Spleen (tissue), 11 donors: Measurements from ENCODE around the gene DTX4. TPM values are rescaled to one million over a fixed set of nuclear protein-coding genes. Genes with fewer than 3 reads are reported as not detected.

Experiments
- DNase-seq: peaks from one replicate; pipeline ENCODE4 v3.0.0-alpha.2; 2020
- H3K27ac ChIP-seq, 8 donors: fragments of 200-600 bp; sonication (generic) in 7 of 8; 1 replicate in 4 of 8; 2 replicates in 4 of 8; pipeline versions ENCODE4 v1.5.0 to v1.8.0; 2016 to 2021; ENCODE audit warnings: inconsistent platforms in 4 of 8, mild to moderate bottlenecking in 4 of 8, moderate library complexity in 1 of 8
- H3K27me3 ChIP-seq, 7 donors: fragments of 200-600 bp; sonication (generic) in 6 of 7; replicated peaks in 1 of 7; 1 replicate in 4 of 7; 2 replicates in 3 of 7; pipeline versions ENCODE4 v1.5.0 to v1.8.0; 2016 to 2021; ENCODE audit warnings: inconsistent platforms in 3 of 7, mild to moderate bottlenecking in 1 of 7
- H3K36me3 ChIP-seq, 6 donors: fragments of 200-600 bp; sonication (generic) in 5 of 6; 1 replicate in 4 of 6; 2 replicates in 2 of 6; pipeline versions ENCODE4 v1.5.0 to v1.8.0; 2016 to 2021; ENCODE audit warnings: inconsistent platforms in 2 of 6
- H3K4me1 ChIP-seq, 6 donors: fragments of 200-600 bp; sonication (generic) in 5 of 6; 1 replicate in 3 of 6; 2 replicates in 3 of 6; pipeline versions ENCODE4 v1.5.0 to v1.8.0; 2016 to 2021; ENCODE audit warnings: inconsistent platforms in 3 of 6
- H3K4me3 ChIP-seq, 8 donors: fragments of 200-600 bp; sonication (generic) in 7 of 8; 1 replicate in 4 of 8; 2 replicates in 4 of 8; pipeline versions ENCODE4 v1.5.0 to v1.8.0; 2016 to 2021; ENCODE audit warnings: inconsistent platforms in 4 of 8, mild to moderate bottlenecking in 4 of 8, moderate library complexity in 2 of 8
- H3K9me3 ChIP-seq, 8 donors: fragments of 200-600 bp; sonication (generic) in 7 of 8; 1 replicate in 4 of 8; 2 replicates in 4 of 8; pipeline versions ENCODE4 v1.5.0 to v1.8.0; 2016 to 2021; ENCODE audit warnings: inconsistent platforms in 4 of 8
- CTCF ChIP-seq, 11 experiments: fragments of 200-600 bp in 7 of 11; fragments of 450-650 bp in 4 of 11; sonication (generic) in 4 of 11; IDR thresholded peaks in 8 of 11; conservative IDR thresholded peaks in 3 of 11; 1 replicate in 7 of 11; 2 replicates in 4 of 11; pipeline versions ENCODE4 v1.4.0 to v1.8.0; 2016 to 2021; ENCODE audit warnings: antibody characterized with exemption in 11 of 11, inconsistent platforms in 4 of 11, mild to moderate bottlenecking in 1 of 11
- POLR2A ChIP-seq, 3 donors: fragments of 450-650 bp; IDR thresholded peaks; one replicate each; pipeline ENCODE4 v1.5.1; 2017; ENCODE audit warnings: antibody characterized with exemption in 3 of 3, mild to moderate bottlenecking in 1 of 3
- POLR2AphosphoS5 ChIP-seq, 3 donors: sonication (generic); formaldehyde crosslinking; IDR thresholded peaks; one replicate each; pipeline ENCODE4 v1.5.1; 2017; ENCODE audit warnings: antibody characterized with exemption in 3 of 3
- WGBS, 5 donors: extraction: QIAGEN DNeasy Blood & Tissue Kit in 3 of 5; methylation state at CpG; one replicate each; pipeline versions ENCODE4 v1.1.5 to v1.1.7; 2013 to 2018; 5-methylcytosine and 5-hydroxymethylcytosine counted together
- intact Hi-C: fragments of 100-400 bp; cut with DNase I; formaldehyde crosslinking; loops from one replicate; pipeline ENCODE4 v1.15.0; 2023; ENCODE audit warnings: low total_unique reads
- polyA plus RNA-seq, 3 donors: library from polyadenylated mRNA; stranded (reverse); fragments of 200-250 nt; gene quantifications; one replicate each; pipeline ENCODE4 v1.2.1, GENCODE V29; 2013
- total RNA-seq, 7 donors: library from RNA; depleted of rRNA in 3 of 7; stranded (reverse); fragments of >200 nt in 3 of 7; fragmentation: NEBNext Ultra II Directional in 4 of 7; extraction: Animal tissue kit (Norgen Biotek cat#: 25700) in 4 of 7; gene quantifications; one replicate each; pipeline versions ENCODE4 v1.1.0 to v1.2.1, GENCODE V29; 2016 to 2021
- donor health status: healthy with polysubstance abuse.
- donor health status: DM: no; HTN: no; CAD: no; lungs with moderate emphysema.
- donor health status: DM: no; HTN: no; CAD: no.
- donor health status: Bipolar disorder and iron deficiency.
- donor health status: healthy.
- donor health status: DM: no; HTN: no; CAD: no.
- donor health status: DM: yes; HTN: yes; CAD: no.

Gene DTX4
- total and polyA plus RNA-seq, 10 donors: 3.9 to 19.1 (median 9.6) TPM

GRCh38 chr11:59187035-59187434 lies 15.1 kb downstream of the DTX4 start:
- TF ChIP-seq POLR2AphosphoS5 (IDR thresholded peaks at IDR 0.05) (no peak), CTCF (IDR thresholded peaks at IDR 0.05 in 8 of 11, conservative IDR thresholded peaks at IDR 0.05 in 3 of 11) (no peak), POLR2A (IDR thresholded peaks at IDR 0.05) (no peak)
- peak overlapping the region in 6 of 8 donors; percentile 1 to 56 (median 34) for H3K27ac ChIP-seq
- no peak for DNase-seq
- H3K9me3 ChIP-seq: no peaks in the 10 kb centered on the region
- WGBS, 5 donors: 86 to 96% (median 90%) methylated on average over 3 of the region's 3 CpGs
- H3K4me1 ChIP-seq: peaks cover 10 to 73% (median 43%) of the 10 kb centered on the region in 6 donors
- H3K27me3 ChIP-seq: no peaks in the 10 kb centered on the region
- H3K4me3 ChIP-seq: no peak overlapping the region
- peaks cover 0 to 66% (median 17%) of the 10 kb centered on the region in 6 donors for H3K36me3 ChIP-seq
- intact Hi-C loops: no loop called here

GRCh38 chr11:59187587-59187986 lies 15.7 kb downstream of the DTX4 start:
- Histone ChIP-seq H3K4me3 (no peak overlapping the region), H3K27me3 (no peaks in the 10 kb centered on the region), H3K4me1 (peaks cover 10 to 73% (median 43%) of the 10 kb centered on the region in 6 donors), H3K9me3 (no peaks in the 10 kb centered on the region), H3K27ac (peak overlapping the region in 5 of 8 donors; percentile 4 to 56 (median 33)), H3K36me3 (peaks cover 0 to 66% (median 16%) of the 10 kb centered on the region in 6 donors)
- TF ChIP-seq POLR2A (IDR thresholded peaks at IDR 0.05): no peak
- peak; percentile 59 to 78 (median 76) for TF ChIP-seq POLR2AphosphoS5 (IDR thresholded peaks at IDR 0.05)
- TF ChIP-seq CTCF (IDR thresholded peaks at IDR 0.05 in 8 of 11, conservative IDR thresholded peaks at IDR 0.05 in 3 of 11): no peak
- WGBS, 5 donors: 75 to 86% (median 80%) methylated on average over 6 of the region's 6 CpGs
- DNase-seq: no peak
- intact Hi-C loops: no loop called here

DNA sequence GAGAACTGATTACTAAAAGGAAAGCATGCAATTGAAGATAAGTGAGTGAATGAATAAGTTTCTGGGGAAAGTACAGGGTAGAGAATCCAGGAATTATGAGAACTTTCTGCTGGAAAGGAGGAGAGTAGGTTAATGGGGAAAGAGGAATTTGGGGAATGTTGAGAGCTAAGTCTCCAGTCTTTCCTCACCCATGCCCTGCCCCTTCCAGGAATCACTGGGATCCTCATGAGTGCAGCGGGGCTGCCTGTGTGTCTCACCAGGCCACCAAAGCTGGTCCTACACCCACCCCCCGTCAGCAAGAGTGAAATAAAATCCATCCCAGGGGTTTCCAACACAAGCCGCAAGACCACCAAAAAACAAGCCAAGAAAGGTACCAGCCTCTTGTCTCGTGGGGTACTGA lies 17.0 kb downstream of the DTX4 start:
- Histone ChIP-seq H3K4me3 (no peak overlapping the region), H3K9me3 (no peaks in the 10 kb centered on the region), H3K36me3 (peaks cover 0 to 66% (median 16%) of the 10 kb centered on the region in 6 donors), H3K4me1 (peaks cover 10 to 69% (median 43%) of the 10 kb centered on the region in 6 donors), H3K27me3 (no peaks in the 10 kb centered on the region), H3K27ac (peak overlapping the region in 1 of 8 donors; percentile 16)
- TF ChIP-seq CTCF (IDR thresholded peaks at IDR 0.05 in 8 of 11, conservative IDR thresholded peaks at IDR 0.05 in 3 of 11): no peak
- TF ChIP-seq POLR2AphosphoS5 (IDR thresholded peaks at IDR 0.05): no peak
- no peak for TF ChIP-seq POLR2A (IDR thresholded peaks at IDR 0.05)
- 82 to 96% (median 90%) methylated on average over 4 of the region's 4 CpGs for WGBS, 5 donors
- intact Hi-C loops: no loop called here
- DNase-seq: no peak

- Histone ChIP-seq H3K36me3 (peaks cover 0 to 68% (median 16%) of the 10 kb centered on the region in 6 donors), H3K27me3 (no peaks in the 10 kb centered on the region), H3K4me1 (peaks cover 10 to 61% (median 37%) of the 10 kb centered on the region in 6 donors), H3K9me3 (no peaks in the 10 kb centered on the region), H3K4me3 (no peak overlapping the region), H3K27ac (peak overlapping the region in 3 of 8 donors; percentile 11 to 20 (median 16))
- intact Hi-C loops: no loop called here
- TF ChIP-seq POLR2A (IDR thresholded peaks at IDR 0.05): no peak
- no peak for TF ChIP-seq CTCF (IDR thresholded peaks at IDR 0.05 in 8 of 11, conservative IDR thresholded peaks at IDR 0.05 in 3 of 11)
- no peak for TF ChIP-seq POLR2AphosphoS5 (IDR thresholded peaks at IDR 0.05)
- no peak for DNase-seq
- WGBS, 5 donors: 30 to 62% (median 34%) methylated on average over 4 of the region's 4 CpGs
These were observed 18.1 kb downstream of the DTX4 start for GRCh38 chr11:59189986-59190385.
